Measurements from ENCODE around the gene LILRB5. TPM values are rescaled to one million over a fixed set of nuclear protein-coding genes. Genes with fewer than 3 reads are reported as not detected.
"Not testable (repeated sequence)": the region's sequence is repeated elsewhere in the genome, so short reads cannot be mapped to it uniquely, and the experiment has no call there.

LILRB5 gene
- total and polyA plus RNA-seq, 7 experiments from 2014 or later: 0.08 to 1.8 (median 1.2) TPM; not detected in 3

GRCh38 chr19:54207193-54207592 is 49.9 kb downstream of the LILRB5 start:
- H3K4me3 ChIP-seq (ENCODE audit: low read length); intact Hi-C loops (cut with micrococcal nuclease); H3K27ac ChIP-seq (ENCODE audit: low read depth, low read length); DNase-seq; ATAC-seq; H3K27me3 ChIP-seq (ENCODE audit: control insufficient read depth in 2 of 2, insufficient read depth in 2 of 2, low read length in 2 of 2); H3K9me3 Mint-ChIP-seq; H3K27me3 Mint-ChIP-seq; H3K9me3 ChIP-seq (ENCODE audit: control insufficient read depth in 2 of 3, low read length in 3 of 3): not testable (repeated sequence)
- peaks cover 47 to 93% (median 88%) of the 10 kb centered on the region in 7 donors for H3K4me1 Mint-ChIP-seq
- ChIA-PET CTCF (interaction anchor here (1.2 kb wide), 1 partner anchor 24 kb away, joined by 4 read pairs; no protein-coding TSS in a partner anchor), POLR2A (interaction anchor here (0.5 to 1.3 kb wide), 4 partner anchors 10 to 30 kb away, joined by 3 to 8 read pairs (median 4); partner anchors contain the start of genes MBOAT7 and TSEN34)
- H3K27ac Mint-ChIP-seq: peak overlapping the region in 6 of 9 donors; percentile 8 to 82 (median 37)
- H3K4me1 ChIP-seq (ENCODE audit: control insufficient read depth in 2 of 2, insufficient read depth in 2 of 2, low read length in 2 of 2): peaks cover 66 to 68% of the 10 kb centered on the region in 2 donors
- H3K36me3 ChIP-seq (ENCODE audit: control insufficient read depth in 2 of 3, insufficient read depth in 3 of 3, low read length in 3 of 3): peaks cover 18 to 56% (median 24%) of the 10 kb centered on the region in 3 experiments
- H3K36me3 Mint-ChIP-seq: peaks cover 4 to 48% (median 22%) of the 10 kb centered on the region in 5 donors
- peak overlapping the region in 7 of 10 donors; percentile 56 to 78 (median 65) for H3K4me3 Mint-ChIP-seq

DNA sequence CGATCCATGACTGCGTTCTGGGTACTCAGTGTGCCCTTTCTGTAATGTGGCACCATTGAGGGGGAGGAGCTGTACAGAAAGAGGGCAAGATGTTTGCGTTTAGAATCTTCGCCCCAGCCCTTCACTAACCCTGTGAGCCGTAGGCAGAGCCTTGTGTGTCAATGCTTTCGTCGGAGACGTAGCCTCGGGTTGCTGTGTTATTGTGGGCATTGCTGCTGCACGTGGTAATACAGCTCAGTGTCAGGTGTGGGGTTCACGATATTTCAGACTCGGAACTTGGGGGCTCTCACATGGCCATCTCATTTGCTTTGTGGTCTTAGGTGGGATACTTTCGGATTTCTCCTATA is 50.3 kb downstream of the LILRB5 start:
- no peaks in the 10 kb centered on the region for H3K27me3 ChIP-seq (ENCODE audit: control insufficient read depth in 2 of 2, insufficient read depth in 2 of 2, low read length in 2 of 2)
- Mint-ChIP-seq H3K4me1 (peaks cover 51 to 96% (median 91%) of the 10 kb centered on the region in 7 donors), H3K9me3 (no peaks in the 10 kb centered on the region), H3K36me3 (peaks cover 4 to 52% (median 23%) of the 10 kb centered on the region in 5 donors), H3K27ac (peak overlapping the region in 2 of 9 donors; percentile 8 to 33), H3K27me3 (no peaks in the 10 kb centered on the region), H3K4me3 (peak overlapping the region in 8 of 10 donors; percentile 4 to 78 (median 40))
- intact Hi-C loops (cut with micrococcal nuclease): no loop called here
- DNase-seq: no peak
- ATAC-seq: no peak
- H3K36me3 ChIP-seq (ENCODE audit: control insufficient read depth in 2 of 3, insufficient read depth in 3 of 3, low read length in 3 of 3): peaks cover 18 to 60% (median 26%) of the 10 kb centered on the region in 3 experiments
- no peaks in the 10 kb centered on the region for H3K9me3 ChIP-seq (ENCODE audit: control insufficient read depth in 2 of 3, low read length in 3 of 3)
- no peak overlapping the region for H3K27ac ChIP-seq (ENCODE audit: low read depth, low read length)
- ChIA-PET CTCF (interaction anchor here (1.2 kb wide), 1 partner anchor 25 kb away, joined by 4 read pairs; no protein-coding TSS in a partner anchor), POLR2A (interaction anchor here (0.8 to 1.3 kb wide), 3 partner anchors 10 to 17 kb away, joined by 3 to 4 read pairs (median 3); partner anchors contain the start of genes MBOAT7 and TSEN34)
- no peak overlapping the region for H3K4me3 ChIP-seq (ENCODE audit: low read length)
- H3K4me1 ChIP-seq (ENCODE audit: control insufficient read depth in 2 of 2, insufficient read depth in 2 of 2, low read length in 2 of 2): peaks cover 70 to 71% of the 10 kb centered on the region in 2 donors

- Mint-ChIP-seq H3K4me3 (peak overlapping the region in 7 of 10 donors; percentile 4 to 78 (median 65)), H3K4me1 (peaks cover 50 to 100% (median 94%) of the 10 kb centered on the region in 7 donors), H3K27ac (peak overlapping the region in 2 of 9 donors; percentile 32 to 33), H3K9me3 (no peaks in the 10 kb centered on the region), H3K36me3 (peaks cover 4 to 55% (median 24%) of the 10 kb centered on the region in 5 donors), H3K27me3 (no peaks in the 10 kb centered on the region)
- Histone ChIP-seq H3K36me3 (ENCODE audit: control insufficient read depth in 2 of 3, insufficient read depth in 3 of 3, low read length in 3 of 3) (peaks cover 18 to 65% (median 26%) of the 10 kb centered on the region in 3 experiments), H3K27ac (ENCODE audit: low read depth, low read length) (no peak overlapping the region), H3K27me3 (ENCODE audit: control insufficient read depth in 2 of 2, insufficient read depth in 2 of 2, low read length in 2 of 2) (no peaks in the 10 kb centered on the region), H3K4me1 (ENCODE audit: control insufficient read depth in 2 of 2, insufficient read depth in 2 of 2, low read length in 2 of 2) (peaks cover 73 to 75% of the 10 kb centered on the region in 2 donors), H3K9me3 (ENCODE audit: control insufficient read depth in 2 of 3, low read length in 3 of 3) (no peaks in the 10 kb centered on the region), H3K4me3 (ENCODE audit: low read length) (no peak overlapping the region)
- CTCF ChIA-PET: interaction anchor here (1.2 kb wide), 1 partner anchor 25 kb away, joined by 4 read pairs; no protein-coding TSS in a partner anchor
- no peak for DNase-seq
- POLR2A ChIA-PET: interaction anchor here (0.8 to 1.7 kb wide), 5 partner anchors 9 to 17 kb away, joined by 3 to 8 read pairs (median 4); partner anchors contain the start of genes MBOAT7 and TSEN34
- no peak for ATAC-seq
- intact Hi-C loops (cut with micrococcal nuclease): no loop called here
These were observed 50.8 kb downstream of the LILRB5 start for GRCh38 chr19:54206030-54206830.

DNA sequence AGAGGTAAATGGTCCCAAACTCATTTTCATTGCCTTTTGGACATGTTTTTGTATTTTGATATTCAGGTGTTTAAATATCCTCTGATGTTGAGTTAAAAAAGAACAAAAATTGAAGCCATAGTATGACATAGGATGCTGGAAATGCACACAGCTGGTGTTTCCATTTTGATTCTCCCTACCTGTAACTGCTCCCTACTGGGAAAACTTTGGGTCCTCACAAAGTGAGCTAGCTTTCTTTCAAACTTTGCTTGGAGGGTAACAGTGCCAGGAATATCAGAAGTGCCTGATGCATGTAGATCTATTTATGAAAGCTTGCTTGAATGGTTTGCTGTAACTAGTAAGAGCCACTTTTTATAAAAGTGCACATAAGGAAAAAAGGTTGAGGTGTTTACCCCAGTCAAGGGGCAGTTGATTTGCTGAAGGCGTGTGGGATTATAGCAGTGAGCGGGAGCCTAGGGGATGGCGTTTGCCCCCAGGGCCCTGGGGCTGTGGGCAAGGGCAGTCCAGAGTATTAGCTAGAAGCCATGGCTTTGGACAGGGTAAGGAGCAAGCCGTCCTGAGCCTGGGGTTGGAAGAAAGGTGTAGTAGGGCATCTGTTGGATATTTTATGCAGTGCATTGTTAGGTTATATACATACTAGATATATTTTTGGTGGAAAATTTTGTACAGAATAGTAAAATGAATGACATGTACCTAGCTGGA is 52.2 kb downstream of the LILRB5 start:
- no peaks in the 10 kb centered on the region for H3K9me3 ChIP-seq (ENCODE audit: control insufficient read depth in 2 of 3, low read length in 3 of 3)
- Mint-ChIP-seq H3K4me1 (peaks cover 41 to 97% (median 86%) of the 10 kb centered on the region in 7 donors), H3K27me3 (peaks cover 0 to 4% (median 0%) of the 10 kb centered on the region in 5 donors), H3K9me3 (no peaks in the 10 kb centered on the region), H3K36me3 (peaks cover 4 to 53% (median 27%) of the 10 kb centered on the region in 5 donors), H3K4me3 (peak overlapping the region in 8 of 10 donors; percentile 13 to 98 (median 42)), H3K27ac (peak overlapping the region in 2 of 9 donors; percentile 27 to 62)
- H3K4me1 ChIP-seq (ENCODE audit: control insufficient read depth in 2 of 2, insufficient read depth in 2 of 2, low read length in 2 of 2): peaks cover 62 to 68% of the 10 kb centered on the region in 2 donors
- intact Hi-C loops (cut with micrococcal nuclease): no loop called here
- no peak for ATAC-seq
- H3K27me3 ChIP-seq (ENCODE audit: control insufficient read depth in 2 of 2, insufficient read depth in 2 of 2, low read length in 2 of 2): no peaks in the 10 kb centered on the region
- ChIA-PET POLR2A (interaction anchor here (0.9 to 1.7 kb wide), 4 partner anchors 9 to 90 kb away, joined by 3 to 8 read pairs (median 6); partner anchors contain the start of genes MBOAT7, PRPF31, TFPT and TSEN34), CTCF (no interaction called here)
- peaks cover 18 to 65% (median 26%) of the 10 kb centered on the region in 3 experiments for H3K36me3 ChIP-seq (ENCODE audit: control insufficient read depth in 2 of 3, insufficient read depth in 3 of 3, low read length in 3 of 3)
- H3K4me3 ChIP-seq (ENCODE audit: low read length): no peak overlapping the region
- no peak overlapping the region for H3K27ac ChIP-seq (ENCODE audit: low read depth, low read length)
- DNase-seq: no peak

GRCh38 chr19:54203151-54203611 is 53.9 kb downstream of the LILRB5 start:
- ATAC-seq: no peak

More at GRCh38 chr19:54203151-54203611, 53.9 kb downstream of the LILRB5 start:
- no peak for DNase-seq
- intact Hi-C loops (cut with micrococcal nuclease): no loop called here
- Mint-ChIP-seq H3K27me3 (peaks cover 0 to 4% (median 0%) of the 10 kb centered on the region in 5 donors), H3K27ac (peak overlapping the region in 3 of 9 donors; percentile 16 to 46 (median 38)), H3K36me3 (peaks cover 4 to 52% (median 26%) of the 10 kb centered on the region in 5 donors), H3K4me3 (peak overlapping the region in 9 of 10 donors; percentile 25 to 99 (median 98)), H3K9me3 (no peaks in the 10 kb centered on the region), H3K4me1 (peaks cover 30 to 86% (median 78%) of the 10 kb centered on the region in 7 donors)
- H3K27ac ChIP-seq (ENCODE audit: low read depth, low read length): peak overlapping the region; percentile 46
- H3K27me3 ChIP-seq (ENCODE audit: control insufficient read depth in 2 of 2, insufficient read depth in 2 of 2, low read length in 2 of 2): no peaks in the 10 kb centered on the region
- H3K4me3 ChIP-seq (ENCODE audit: low read length): no peak overlapping the region
- H3K36me3 ChIP-seq (ENCODE audit: control insufficient read depth in 2 of 3, insufficient read depth in 3 of 3, low read length in 3 of 3): peaks cover 18 to 65% (median 26%) of the 10 kb centered on the region in 3 experiments
- ChIA-PET POLR2A (interaction anchor here (0.6 to 6.3 kb wide), 3 partner anchors 14 to 1238 kb away, joined by 4 to 135 read pairs (median 6); partner anchors contain the start of genes MBOAT7 and TSEN34), CTCF (no interaction called here)
- no peaks in the 10 kb centered on the region for H3K9me3 ChIP-seq (ENCODE audit: control insufficient read depth in 2 of 3, low read length in 3 of 3)
- H3K4me1 ChIP-seq (ENCODE audit: control insufficient read depth in 2 of 2, insufficient read depth in 2 of 2, low read length in 2 of 2): peaks cover 45 to 53% of the 10 kb centered on the region in 2 donors
